PFSK-1 (cell line): Measurements from ENCODE around the gene RBM5.

Experiments used
- FOXP2 ChIP-seq: optimal IDR thresholded peaks from 2 replicates; pipeline ENCODE3; 2011; ENCODE audit warnings: borderline replicate concordance, control low read depth, inconsistent platforms; ENCODE audit not compliant: insufficient read depth; ENCODE audit errors: extremely low read length, extremely low read depth
- POLR2AphosphoS5 ChIP-seq: IDR thresholded peaks from 2 replicates; pipeline ENCODE4 v1.6.1; 2012; ENCODE audit warnings: low read depth, mild to moderate bottlenecking, control low read depth, low read length, moderate library complexity
- REST ChIP-seq, 2 experiments: IDR thresholded peaks; 2 replicates each; pipeline versions ENCODE4 v1.6.1 to v1.8.0; 2011 to 2012; ENCODE audit warnings: low read depth in 2 of 2, low read length in 2 of 2, control low read depth in 1 of 2, inconsistent platforms in 1 of 2, mild to moderate bottlenecking in 1 of 2, moderate library complexity in 1 of 2; ENCODE audit not compliant: insufficient read depth in 1 of 2
- SIN3A ChIP-seq: IDR thresholded peaks from 2 replicates; pipeline ENCODE4 v1.6.1; 2012; ENCODE audit warnings: mild to moderate bottlenecking, low read length, moderate library complexity, borderline replicate concordance; ENCODE audit not compliant: insufficient read depth
- TAF1 ChIP-seq: IDR thresholded peaks from 2 replicates; pipeline ENCODE4 v1.6.1; 2012; ENCODE audit warnings: low read length, control low read depth, borderline replicate concordance; ENCODE audit not compliant: insufficient read depth

Gene RBM5

GRCh38 chr3:50147447-50147846 is 58.7 kb downstream of the RBM5 start:
- no peak for TF ChIP-seq POLR2AphosphoS5
- TF ChIP-seq FOXP2: no peak

DNA sequence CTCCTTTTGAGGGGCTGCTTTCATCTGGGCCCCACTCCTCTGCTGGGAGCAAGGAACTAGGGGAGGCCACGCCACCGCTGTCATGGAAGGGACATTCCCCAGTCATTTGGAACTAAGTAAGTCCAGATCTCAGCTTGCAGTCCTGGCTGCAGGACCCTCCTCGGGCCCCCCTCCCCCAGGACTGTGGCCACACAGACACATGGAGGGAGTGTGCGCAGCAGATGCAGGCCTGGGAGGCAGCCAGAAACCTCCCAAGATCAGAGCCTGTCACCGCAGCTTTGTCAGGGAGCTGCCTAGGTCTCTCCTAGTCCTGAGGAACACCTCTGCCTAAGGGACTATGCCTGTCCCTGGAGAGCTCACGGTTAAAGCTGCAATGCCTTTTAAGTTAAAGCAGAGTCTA is 59.1 kb downstream of the RBM5 start:
- TF ChIP-seq FOXP2: no peak
- no peak for TF ChIP-seq POLR2AphosphoS5
- TF ChIP-seq REST (IDR thresholded peaks at IDR 0.05; ENCODE audit: insufficient read depth in 1 of 2, low read depth in 2 of 2, low read length in 2 of 2): no peak
- no peak for TF ChIP-seq SIN3A
- TF ChIP-seq TAF1: no peak

DNA sequence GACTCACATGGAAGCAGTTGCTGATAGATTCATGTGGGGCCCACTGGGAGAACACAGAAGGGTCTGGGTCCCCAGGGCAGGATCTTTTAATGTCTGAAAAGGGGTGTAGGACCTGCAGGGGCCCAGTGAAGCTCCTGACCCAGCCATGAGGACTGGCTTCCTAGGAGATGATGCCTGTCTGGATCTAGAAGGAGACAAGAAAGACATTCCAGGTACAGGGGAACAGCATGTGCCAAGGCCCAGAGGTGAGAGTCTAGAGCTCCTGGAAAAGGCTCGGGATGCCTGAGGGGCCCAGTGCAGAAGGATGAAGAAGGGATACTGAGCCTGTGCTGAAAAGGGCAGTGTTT is 61.7 kb downstream of the RBM5 start:
- TF ChIP-seq REST (IDR thresholded peaks at IDR 0.05; ENCODE audit: insufficient read depth in 1 of 2, low read depth in 2 of 2, low read length in 2 of 2) (no peak), POLR2AphosphoS5 (no peak), SIN3A (no peak), FOXP2 (no peak), TAF1 (no peak)

DNA sequence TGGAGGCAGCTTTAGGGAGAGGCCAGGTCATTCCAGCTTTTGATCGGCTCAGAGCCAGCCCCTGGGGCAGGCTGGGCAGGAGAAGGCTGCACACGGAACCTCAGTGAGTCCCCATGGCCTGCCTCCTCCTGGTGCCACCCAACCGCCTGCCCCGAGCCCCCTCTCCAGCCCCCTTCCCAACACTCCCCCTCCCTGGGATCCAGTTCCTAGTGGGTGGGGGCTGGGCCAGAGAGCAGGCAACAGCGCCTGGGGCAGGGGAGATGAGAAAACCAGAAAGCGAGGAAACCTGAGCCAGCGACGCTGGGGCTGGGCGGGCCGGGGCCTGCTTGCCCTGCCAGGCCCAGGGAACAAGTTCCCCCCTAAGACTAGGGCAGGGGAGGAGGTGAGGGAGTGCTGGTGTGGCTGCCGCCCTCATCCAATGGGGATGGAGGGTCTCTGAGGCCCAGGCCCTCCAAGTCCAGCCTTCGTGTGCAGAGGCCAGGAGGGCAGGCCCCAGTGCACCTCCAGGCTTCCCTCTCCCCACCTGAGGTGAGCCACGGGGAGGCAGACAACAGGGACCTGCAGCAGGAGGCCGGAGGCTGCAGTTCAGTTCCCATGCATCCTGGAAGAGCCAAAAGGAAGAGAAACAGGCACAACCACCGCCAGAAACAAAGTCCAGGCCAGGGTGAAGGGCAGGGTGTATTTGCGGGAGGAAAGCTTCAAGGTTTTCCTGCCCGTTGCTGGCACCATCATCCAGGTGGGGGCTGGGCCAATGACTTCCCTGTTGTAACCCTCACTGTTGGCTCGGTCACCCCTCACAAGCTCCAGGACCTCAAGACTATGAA is 62.4 kb downstream of the RBM5 start:
- TF ChIP-seq POLR2AphosphoS5: no peak
- TF ChIP-seq TAF1: no peak
- TF ChIP-seq SIN3A: no peak
- TF ChIP-seq REST (IDR thresholded peaks at IDR 0.05; ENCODE audit: insufficient read depth in 1 of 2, low read depth in 2 of 2, low read length in 2 of 2): no peak
- TF ChIP-seq FOXP2: no peak

DNA sequence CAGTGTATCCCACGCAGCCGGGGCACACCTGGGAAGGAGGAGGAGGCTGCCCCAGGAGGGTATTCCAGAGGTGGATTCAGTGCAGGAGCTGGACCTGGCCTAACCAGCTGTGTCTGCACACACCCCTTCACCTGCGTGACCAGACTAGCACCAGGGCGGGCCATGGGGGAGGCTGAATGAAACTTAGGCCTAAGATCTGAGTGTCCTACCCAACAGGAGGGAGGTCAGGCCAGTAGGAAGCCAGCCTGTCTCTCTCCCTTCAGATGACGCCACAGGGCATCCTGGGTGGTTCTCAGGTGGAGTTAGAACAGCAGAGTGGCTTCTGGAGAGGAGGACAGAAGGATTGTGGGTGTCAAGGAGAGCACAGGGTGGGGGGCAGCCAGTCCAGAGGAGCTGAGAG is 63.0 kb downstream of the RBM5 start:
- TF ChIP-seq POLR2AphosphoS5 (no peak), SIN3A (no peak), REST (IDR thresholded peaks at IDR 0.05; ENCODE audit: insufficient read depth in 1 of 2, low read depth in 2 of 2, low read length in 2 of 2) (no peak), FOXP2 (no peak), TAF1 (no peak)
